Body of pancreas (tissue), 4 donors: Measurements from ENCODE around the gene TMEM9. TPM values are rescaled to one million over a fixed set of nuclear protein-coding genes. Genes with fewer than 3 reads are reported as not detected.

Experiments used
- ATAC-seq: fragments of 150-250 bp; one replicate; pipeline ENCODE4 v1.9.1; 2016
- DNase-seq, 4 donors: peaks; one replicate each; pipeline ENCODE4 v3.0.0-alpha.2; 2019
- H3K27ac ChIP-seq, 4 donors: fragments of 200-600 bp; sonication (generic); 1 replicate in 3 of 4; 2 replicates in 1 of 4; pipeline versions ENCODE4 v1.5.1 to v1.6.1; 2016 to 2019; ENCODE audit warnings: mild to moderate bottlenecking in 1 of 4, mixed read lengths in 1 of 4, moderate library complexity in 1 of 4
- H3K27me3 ChIP-seq, 2 donors: fragments of 200-600 bp; sonication (generic); one replicate each; pipeline ENCODE4 v1.6.0; 2016; ENCODE audit warnings: mild to moderate bottlenecking in 1 of 2
- H3K36me3 ChIP-seq, 2 donors: fragments of 200-600 bp; sonication (generic); replicated peaks in 1 of 2; 2 replicates each; pipeline ENCODE4 v1.5.1; 2016; ENCODE audit warnings: low read depth in 2 of 2; ENCODE audit not compliant: insufficient read depth in 1 of 2
- H3K4me1 ChIP-seq: fragments of 200-600 bp; sonication (generic); one replicate; pipeline ENCODE4 v1.6.0; 2016
- H3K4me3 ChIP-seq, 2 donors: fragments of 200-600 bp; sonication (generic); 1 replicate in 1 of 2; 2 replicates in 1 of 2; pipeline ENCODE4 v1.5.1; 2016 to 2019
- H3K9me3 ChIP-seq, 3 donors: fragments of 200-600 bp; sonication (generic); 1 replicate in 2 of 3; 2 replicates in 1 of 3; pipeline ENCODE4 v1.5.1; 2016
- POLR2A ChIP-seq, 3 donors: fragments of 450-650 bp; IDR thresholded peaks; one replicate each; pipeline ENCODE4 v1.6.1; 2016; ENCODE audit warnings: antibody characterized with exemption in 3 of 3, mild to moderate bottlenecking in 2 of 3
- WGBS, 2 donors: methylation state at CpG; one replicate each; pipeline ENCODE4 v1.1.5; 2017; 5-methylcytosine and 5-hydroxymethylcytosine counted together
- intact Hi-C: fragments of 100-400 bp; cut with DNase I; formaldehyde crosslinking; loops from one replicate; pipeline ENCODE4 v1.15.1; 2023
- total RNA-seq, 2 donors: library from RNA; depleted of rRNA; stranded (reverse); fragments of >200 nt; gene quantifications; one replicate each; pipeline ENCODE4 v1.1.0, GENCODE V29; 2016
- TF ChIP-seq, protein P1 (sequence below), 7 experiments: fragments of 450-650 bp in 4 of 7; fragments of 200-600 bp in 3 of 7; sonication (generic) in 3 of 7; IDR thresholded peaks; one replicate each; pipeline ENCODE4 v1.5.1; 2016 to 2019; ENCODE audit warnings: antibody characterized with exemption in 7 of 7

TMEM9 gene
- total RNA-seq, 2 donors from 2014 or later, result 56.6 to 70.5 TPM

DNA sequence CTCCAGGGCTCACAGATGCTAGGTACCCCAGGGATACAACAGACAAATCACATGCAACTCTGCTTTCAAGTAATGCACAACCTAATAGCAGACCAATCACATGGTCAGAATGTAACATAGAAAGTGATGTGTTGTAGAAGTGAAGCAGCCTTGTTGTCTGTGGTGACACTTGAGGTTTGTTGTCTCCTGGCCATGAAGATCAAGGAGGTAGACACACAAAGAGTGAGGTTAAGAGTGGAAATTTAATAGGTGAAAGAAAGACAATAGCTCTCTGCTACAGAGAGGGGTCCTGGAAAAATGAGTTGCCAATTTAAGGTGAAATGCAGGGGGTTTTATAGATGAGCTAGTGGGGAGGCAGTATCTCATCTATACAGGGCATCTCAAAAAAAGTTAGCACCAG, 2.5 kb upstream of the TMEM9 start:
- Histone ChIP-seq H3K27me3 (no peaks in the 10 kb centered on the region), H3K4me3 (no peak overlapping the region), H3K4me1 (peaks cover 17% of the 10 kb centered on the region), H3K36me3 (no peaks in the 10 kb centered on the region), H3K27ac (no peak overlapping the region), H3K9me3 (no peaks in the 10 kb centered on the region)
- TF ChIP-seq, protein P1, sequence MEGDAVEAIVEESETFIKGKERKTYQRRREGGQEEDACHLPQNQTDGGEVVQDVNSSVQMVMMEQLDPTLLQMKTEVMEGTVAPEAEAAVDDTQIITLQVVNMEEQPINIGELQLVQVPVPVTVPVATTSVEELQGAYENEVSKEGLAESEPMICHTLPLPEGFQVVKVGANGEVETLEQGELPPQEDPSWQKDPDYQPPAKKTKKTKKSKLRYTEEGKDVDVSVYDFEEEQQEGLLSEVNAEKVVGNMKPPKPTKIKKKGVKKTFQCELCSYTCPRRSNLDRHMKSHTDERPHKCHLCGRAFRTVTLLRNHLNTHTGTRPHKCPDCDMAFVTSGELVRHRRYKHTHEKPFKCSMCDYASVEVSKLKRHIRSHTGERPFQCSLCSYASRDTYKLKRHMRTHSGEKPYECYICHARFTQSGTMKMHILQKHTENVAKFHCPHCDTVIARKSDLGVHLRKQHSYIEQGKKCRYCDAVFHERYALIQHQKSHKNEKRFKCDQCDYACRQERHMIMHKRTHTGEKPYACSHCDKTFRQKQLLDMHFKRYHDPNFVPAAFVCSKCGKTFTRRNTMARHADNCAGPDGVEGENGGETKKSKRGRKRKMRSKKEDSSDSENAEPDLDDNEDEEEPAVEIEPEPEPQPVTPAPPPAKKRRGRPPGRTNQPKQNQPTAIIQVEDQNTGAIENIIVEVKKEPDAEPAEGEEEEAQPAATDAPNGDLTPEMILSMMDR (IDR thresholded peaks at IDR 0.05), result no peak
- no peak for TF ChIP-seq POLR2A (IDR thresholded peaks at IDR 0.05)
- DNase-seq, result no peak
- no peak for ATAC-seq
- intact Hi-C loops, result no loop called here

DNA sequence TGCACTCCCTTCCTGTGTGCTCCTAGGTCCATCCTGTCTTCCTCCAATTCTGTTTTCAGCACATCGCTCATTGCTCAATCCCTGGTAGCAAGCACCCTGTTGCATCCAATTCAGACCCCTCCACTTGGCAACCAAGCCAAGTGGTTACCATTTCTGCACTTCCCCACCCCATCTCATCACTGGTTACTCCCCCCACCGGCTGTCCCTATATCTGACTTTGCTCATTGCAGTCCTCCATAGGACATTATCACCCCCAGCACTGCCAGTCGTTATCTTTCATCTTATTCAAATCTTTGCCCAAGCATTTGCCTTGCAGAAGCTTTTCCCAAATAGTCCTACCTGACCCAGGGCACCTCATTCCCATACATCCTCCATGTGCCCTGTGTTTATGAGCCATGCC, 2.1 kb upstream of the TMEM9 start:
- intact Hi-C loops, result no loop called here
- 76 to 82% methylated on average over 3 of the region's 3 CpGs for WGBS, 2 donors
- DNase-seq (no peak), ATAC-seq (no peak)
- no peaks in the 10 kb centered on the region for H3K9me3 ChIP-seq
- H3K27me3 ChIP-seq, result no peaks in the 10 kb centered on the region
- TF ChIP-seq POLR2A (IDR thresholded peaks at IDR 0.05), result no peak
- TF ChIP-seq, protein P1 (IDR thresholded peaks at IDR 0.05), result no peak
- peaks cover 0 to under 1% of the 10 kb centered on the region in 2 donors for H3K36me3 ChIP-seq
- H3K4me1 ChIP-seq, result peaks cover 17% of the 10 kb centered on the region
- no peak overlapping the region for H3K4me3 ChIP-seq
- H3K27ac ChIP-seq, result no peak overlapping the region

DNA sequence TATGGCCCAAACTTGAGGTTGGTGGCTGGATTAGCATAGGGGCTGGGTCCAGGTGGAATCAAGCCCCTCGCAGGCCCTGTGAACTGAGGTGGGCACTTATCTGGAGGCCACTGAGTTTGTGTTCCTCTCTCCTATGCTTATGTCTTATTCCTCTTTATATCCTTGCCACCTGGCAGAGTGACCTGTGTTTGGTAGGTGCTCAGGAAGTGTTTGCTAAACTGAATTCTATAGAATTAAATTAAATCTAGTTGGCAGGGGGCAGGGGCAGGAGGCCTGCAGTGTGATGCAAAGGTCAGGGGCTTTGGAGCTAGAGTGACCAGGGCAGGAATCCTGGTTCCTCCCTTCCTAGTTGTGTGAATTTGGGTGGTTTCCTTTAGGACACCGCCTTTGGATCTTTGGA, 1.1 kb upstream of the TMEM9 start:
- H3K4me1 ChIP-seq, result peaks cover 17% of the 10 kb centered on the region
- H3K36me3 ChIP-seq, result peaks cover 0 to 5% of the 10 kb centered on the region in 2 donors
- 84 to 89% methylated on average over 2 of the region's 2 CpGs for WGBS, 2 donors
- ATAC-seq (no peak), DNase-seq (no peak)
- TF ChIP-seq POLR2A (IDR thresholded peaks at IDR 0.05), result no peak
- TF ChIP-seq, protein P1 (IDR thresholded peaks at IDR 0.05), result no peak
- H3K4me3 ChIP-seq, result no peak overlapping the region
- H3K27me3 ChIP-seq, result no peaks in the 10 kb centered on the region
- H3K9me3 ChIP-seq, result no peaks in the 10 kb centered on the region
- intact Hi-C loops, result no loop called here
- H3K27ac ChIP-seq, result no peak overlapping the region

- no peaks in the 10 kb centered on the region for H3K9me3 ChIP-seq
- peak; percentile 76 for ATAC-seq
- peaks cover 22% of the 10 kb centered on the region for H3K4me1 ChIP-seq
- intact Hi-C loops, result no loop called here
- peaks cover under 1 to 5% of the 10 kb centered on the region in 2 donors for H3K36me3 ChIP-seq
- 2% methylated on average over 21 to 37 of the region's 37 CpGs for WGBS, 2 donors
- TF ChIP-seq, protein P1 (IDR thresholded peaks at IDR 0.05), result no peak
- TF ChIP-seq POLR2A (IDR thresholded peaks at IDR 0.05), result peak in 1 of 3 donors; percentile 42
- H3K27me3 ChIP-seq, result no peaks in the 10 kb centered on the region
- H3K27ac ChIP-seq, result peak overlapping the region; percentile 68 to 81 (median 72)
- peak overlapping the region; percentile 91 to 93 for H3K4me3 ChIP-seq
- no peak for DNase-seq
Measured at GRCh38 chr1:201153474-201154388, 543 bp downstream of the TMEM9 start.
